Endothelial cell of umbilical vein (primary cell): ENCODE measurements around the gene KIAA1671.

Experiments
- EZH2 ChIP-seq: IDR thresholded peaks from 2 replicates; pipeline ENCODE4 v1.6.1; 2012; ENCODE audit warnings: borderline replicate concordance, low read depth, mild to moderate bottlenecking, moderate library complexity, low read length, inconsistent platforms; ENCODE audit not compliant: severe bottlenecking
- JUN ChIP-seq: IDR thresholded peaks from 2 replicates; pipeline ENCODE4 v1.6.1; 2011; ENCODE audit warnings: borderline replicate concordance, low read depth; ENCODE audit not compliant: insufficient read length, insufficient read depth
- MYC ChIP-seq: IDR thresholded peaks from one replicate; pipeline ENCODE4 v1.6.1; 2011; ENCODE audit warnings: mild to moderate bottlenecking, low read depth, low read length
- POLR2A ChIP-seq: IDR thresholded peaks from 2 replicates; pipeline ENCODE4 v1.6.1; 2012; ENCODE audit warnings: low read depth, mild to moderate bottlenecking, control low read depth, low read length
- TF ChIP-seq, protein P1 (sequence below), 2 donors: IDR thresholded peaks; 1 replicate in 1 of 2; 2 replicates in 1 of 2; pipeline ENCODE4 v1.5.1; 2011; ENCODE audit warnings: low read length in 2 of 2, mild to moderate bottlenecking in 2 of 2, moderate library complexity in 2 of 2, control low read depth in 1 of 2, inconsistent platforms in 1 of 2, low read depth in 1 of 2; ENCODE audit not compliant: insufficient read depth in 1 of 2; ENCODE audit errors: extremely low read depth in 1 of 2

GRCh38 chr22:25110596-25110845 is 158.0 kb downstream of the KIAA1671 start:
- TF ChIP-seq MYC: no peak
- no peak for TF ChIP-seq POLR2A
- TF ChIP-seq, protein P1, sequence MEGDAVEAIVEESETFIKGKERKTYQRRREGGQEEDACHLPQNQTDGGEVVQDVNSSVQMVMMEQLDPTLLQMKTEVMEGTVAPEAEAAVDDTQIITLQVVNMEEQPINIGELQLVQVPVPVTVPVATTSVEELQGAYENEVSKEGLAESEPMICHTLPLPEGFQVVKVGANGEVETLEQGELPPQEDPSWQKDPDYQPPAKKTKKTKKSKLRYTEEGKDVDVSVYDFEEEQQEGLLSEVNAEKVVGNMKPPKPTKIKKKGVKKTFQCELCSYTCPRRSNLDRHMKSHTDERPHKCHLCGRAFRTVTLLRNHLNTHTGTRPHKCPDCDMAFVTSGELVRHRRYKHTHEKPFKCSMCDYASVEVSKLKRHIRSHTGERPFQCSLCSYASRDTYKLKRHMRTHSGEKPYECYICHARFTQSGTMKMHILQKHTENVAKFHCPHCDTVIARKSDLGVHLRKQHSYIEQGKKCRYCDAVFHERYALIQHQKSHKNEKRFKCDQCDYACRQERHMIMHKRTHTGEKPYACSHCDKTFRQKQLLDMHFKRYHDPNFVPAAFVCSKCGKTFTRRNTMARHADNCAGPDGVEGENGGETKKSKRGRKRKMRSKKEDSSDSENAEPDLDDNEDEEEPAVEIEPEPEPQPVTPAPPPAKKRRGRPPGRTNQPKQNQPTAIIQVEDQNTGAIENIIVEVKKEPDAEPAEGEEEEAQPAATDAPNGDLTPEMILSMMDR (IDR thresholded peaks at IDR 0.05; ENCODE audit: extremely low read depth in 1 of 2, insufficient read depth in 1 of 2, low read depth in 1 of 2, low read length in 2 of 2): no peak
- no peak for TF ChIP-seq EZH2
- peak; percentile 43 for TF ChIP-seq JUN
